Stimulated activated naive CD8-positive, alpha-beta T cell treated with anti-CD3 and anti-CD28 coated beads, Interleukin-15, amount 100 ng/mL, for 72 hours (primary cell): ENCODE data around the gene SLC39A10.

ENCODE experiments used
- ATAC-seq: fragments of 150-1000 bp; cut with Tn5 transposase; 2 replicates; pipeline ENCODE4 v1.10.0; 2021; ENCODE audit warnings: mild to moderate bottlenecking, moderate library complexity
- DNase-seq, 2 donors: peaks; one replicate each; pipeline ENCODE4 v3.0.0; 2021 to 2022
- H3K27ac Mint-ChIP-seq, 2 donors: one replicate each; pipeline ENCODE4 v1.8.0; 2022; ENCODE audit warnings: mild to moderate bottlenecking in 2 of 2, mixed read lengths in 2 of 2, moderate library complexity in 2 of 2
- H3K27me3 Mint-ChIP-seq: one replicate; pipeline ENCODE4 v1.8.0; 2022; ENCODE audit warnings: mixed read lengths
- H3K4me1 Mint-ChIP-seq: one replicate; pipeline ENCODE4 v1.8.0; 2022; ENCODE audit warnings: mild to moderate bottlenecking, mixed read lengths
- H3K4me3 Mint-ChIP-seq, 2 donors: one replicate each; pipeline ENCODE4 v1.8.0; 2022; ENCODE audit warnings: mild to moderate bottlenecking in 2 of 2, mixed read lengths in 2 of 2, moderate library complexity in 1 of 2
- H3K9me3 Mint-ChIP-seq, 2 donors: one replicate each; pipeline ENCODE4 v1.8.0; 2022; ENCODE audit warnings: mixed read lengths in 2 of 2

Gene SLC39A10

GRCh38 chr2:195768431-195768830 is 111.4 kb downstream of the SLC39A10 start:
- peaks cover 18 to 25% of the 10 kb centered on the region in 2 donors for H3K9me3 Mint-ChIP-seq

GRCh38 chr2:195769975-195770374 is 112.9 kb downstream of the SLC39A10 start:
- DNase-seq (no peak), ATAC-seq (no peak)
- Mint-ChIP-seq H3K4me3 (no peak overlapping the region), H3K9me3 (peaks cover 10 to 14% of the 10 kb centered on the region in 2 donors), H3K4me1 (no peaks in the 10 kb centered on the region), H3K27me3 (no peaks in the 10 kb centered on the region), H3K27ac (no peak overlapping the region)

More at GRCh38 chr2:195768431-195768830, 111.4 kb downstream of the SLC39A10 start:
- H3K4me1 Mint-ChIP-seq: no peaks in the 10 kb centered on the region
- no peak for ATAC-seq
- no peak for DNase-seq
- H3K27me3 Mint-ChIP-seq: no peaks in the 10 kb centered on the region
- H3K27ac Mint-ChIP-seq: no peak overlapping the region
- H3K4me3 Mint-ChIP-seq: no peak overlapping the region

- Mint-ChIP-seq H3K4me3 (no peak overlapping the region), H3K4me1 (no peaks in the 10 kb centered on the region), H3K9me3 (no peaks in the 10 kb centered on the region), H3K27ac (peak overlapping the region in 1 of 2 donors; percentile 33), H3K27me3 (no peaks in the 10 kb centered on the region)
- DNase-seq (no peak), ATAC-seq (no peak)
Measured at GRCh38 chr2:195779491-195779890, 122.5 kb downstream of the SLC39A10 start.

- Mint-ChIP-seq H3K9me3 (no peaks in the 10 kb centered on the region), H3K4me3 (no peak overlapping the region), H3K27me3 (peaks cover under 1% of the 10 kb centered on the region), H3K4me1 (no peaks in the 10 kb centered on the region), H3K27ac (no peak overlapping the region)
- no peak for DNase-seq
- ATAC-seq: no peak
Measured at GRCh38 chr2:195782156-195782555, 125.1 kb downstream of the SLC39A10 start.
